GM18861 (cell line): Measurements from ENCODE around the gene ERC2.

Source experiments
- ATAC-seq: cut with Tn5 transposase; IDR thresholded peaks from one replicate; pipeline ENCODE4 v1.9.1; 2021; ENCODE audit not compliant: unreplicated experiment

ERC2 gene

DNA sequence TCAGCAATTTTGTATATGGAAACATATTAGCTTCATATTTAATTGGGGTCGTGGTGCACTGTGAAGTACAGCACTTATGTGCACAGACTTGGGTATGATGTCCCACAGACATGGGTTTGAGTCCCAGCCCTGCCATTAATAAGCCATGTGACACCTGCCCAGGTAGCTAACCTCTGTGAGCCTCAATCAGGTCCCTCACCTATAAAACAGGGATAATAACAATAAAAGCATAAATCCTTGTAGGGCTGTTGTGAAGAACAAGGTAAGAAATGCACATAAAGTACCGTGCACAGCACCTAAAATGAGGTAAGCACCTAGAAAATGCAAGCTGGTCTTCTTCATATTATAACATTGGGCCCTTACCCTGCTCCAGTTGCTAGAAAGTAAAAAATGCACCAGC, 807.6 kb downstream of the ERC2 start:
- ATAC-seq: no peak

DNA sequence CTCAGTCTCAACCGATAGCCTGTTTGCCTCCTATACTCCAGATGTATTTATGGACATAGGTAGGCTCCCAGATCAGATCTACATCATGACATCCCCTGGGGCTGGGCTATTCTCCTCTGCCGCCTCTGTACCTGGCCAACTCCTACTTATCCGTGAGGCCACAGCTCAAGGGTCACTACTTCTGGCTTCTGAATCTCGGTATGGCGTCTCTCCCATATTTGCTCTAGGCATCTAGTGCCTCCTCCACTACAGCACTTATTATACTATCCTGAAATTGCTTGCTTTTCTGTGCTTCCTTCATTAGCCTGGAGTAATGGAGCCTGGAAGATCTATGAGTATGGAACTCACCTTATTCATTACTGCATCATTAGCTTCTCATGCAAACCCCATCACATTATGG, 808.6 kb downstream of the ERC2 start:
- no peak for ATAC-seq

DNA sequence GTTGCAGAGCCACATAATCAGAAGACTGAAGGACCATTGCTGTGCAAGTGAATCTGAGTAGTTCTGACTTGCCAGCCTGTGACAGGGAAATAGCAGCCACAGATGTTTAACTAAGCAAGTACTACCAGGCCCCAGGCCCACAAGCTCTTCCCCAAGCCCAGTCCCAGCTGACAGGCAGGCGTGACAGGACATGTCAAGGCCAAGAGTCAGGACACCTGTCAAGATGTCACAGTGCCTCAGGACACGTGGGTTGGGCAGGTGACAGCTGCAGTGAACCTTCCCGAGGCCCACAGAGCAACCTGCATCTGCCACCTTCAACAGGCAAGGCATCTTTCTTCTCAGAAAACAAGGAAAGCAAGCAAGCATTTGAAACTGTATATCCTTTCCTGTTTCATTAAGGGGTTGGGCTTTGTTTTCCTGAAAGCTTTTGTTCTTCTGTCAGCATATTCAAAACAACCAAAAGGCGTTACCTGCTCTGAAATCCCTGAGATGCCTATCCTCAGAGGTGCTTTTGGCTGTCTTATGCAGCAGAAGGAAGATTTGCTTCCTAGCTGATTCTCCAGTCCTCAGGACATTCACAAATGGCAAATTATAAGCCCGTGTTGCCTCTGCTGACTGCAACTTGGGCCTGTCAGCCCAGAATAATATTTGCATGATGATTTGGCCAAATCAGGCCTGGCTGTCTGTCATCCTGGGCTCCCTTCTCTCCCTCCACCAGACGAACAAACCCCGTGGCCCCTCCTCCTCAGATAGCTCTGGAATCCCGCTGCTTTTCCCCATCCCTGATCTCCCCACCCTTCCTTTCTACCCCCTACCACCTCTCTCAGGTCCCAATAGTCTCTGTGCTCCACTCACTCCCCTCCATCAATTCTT, 809.3 kb downstream of the ERC2 start:
- no peak for ATAC-seq

DNA sequence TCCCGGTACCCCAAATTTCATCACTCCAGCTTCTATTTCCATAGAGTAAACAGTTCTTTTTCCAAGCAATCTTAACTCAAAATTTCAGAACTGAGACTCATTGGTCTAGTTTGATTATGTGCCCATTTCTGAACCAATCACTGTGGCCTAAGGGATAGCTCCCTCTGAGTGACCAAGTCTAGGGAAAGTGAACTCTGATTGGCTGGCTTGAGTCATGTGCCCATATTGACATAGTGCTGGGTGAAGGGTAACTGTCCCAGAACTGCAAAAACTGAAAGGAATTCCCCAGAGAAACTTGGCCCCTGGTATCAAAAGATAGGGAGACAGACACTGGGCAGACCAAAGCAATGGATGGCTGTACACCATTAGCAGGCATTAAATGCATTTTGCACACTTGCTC, 810.0 kb downstream of the ERC2 start:
- no peak for ATAC-seq

DNA sequence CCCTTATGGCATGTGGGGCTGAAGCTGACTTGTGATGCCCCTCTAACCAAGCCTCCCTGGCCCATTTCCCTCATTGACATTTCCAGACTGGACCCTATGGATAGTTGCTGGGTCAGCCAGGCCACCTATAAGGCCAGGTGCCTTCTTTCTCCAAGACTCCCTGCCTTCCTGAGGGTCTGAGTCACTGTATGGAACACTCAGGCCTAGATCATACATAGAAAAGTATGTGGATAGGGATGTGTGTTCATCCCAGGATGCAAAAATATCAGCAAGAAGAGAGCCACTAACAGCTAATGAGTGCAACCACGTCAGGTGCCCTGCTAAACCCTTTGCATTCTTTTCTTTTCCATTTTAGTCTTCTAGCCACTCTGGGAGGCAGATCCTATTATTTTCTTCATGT, 812.7 kb downstream of the ERC2 start:
- ATAC-seq: no peak

DNA sequence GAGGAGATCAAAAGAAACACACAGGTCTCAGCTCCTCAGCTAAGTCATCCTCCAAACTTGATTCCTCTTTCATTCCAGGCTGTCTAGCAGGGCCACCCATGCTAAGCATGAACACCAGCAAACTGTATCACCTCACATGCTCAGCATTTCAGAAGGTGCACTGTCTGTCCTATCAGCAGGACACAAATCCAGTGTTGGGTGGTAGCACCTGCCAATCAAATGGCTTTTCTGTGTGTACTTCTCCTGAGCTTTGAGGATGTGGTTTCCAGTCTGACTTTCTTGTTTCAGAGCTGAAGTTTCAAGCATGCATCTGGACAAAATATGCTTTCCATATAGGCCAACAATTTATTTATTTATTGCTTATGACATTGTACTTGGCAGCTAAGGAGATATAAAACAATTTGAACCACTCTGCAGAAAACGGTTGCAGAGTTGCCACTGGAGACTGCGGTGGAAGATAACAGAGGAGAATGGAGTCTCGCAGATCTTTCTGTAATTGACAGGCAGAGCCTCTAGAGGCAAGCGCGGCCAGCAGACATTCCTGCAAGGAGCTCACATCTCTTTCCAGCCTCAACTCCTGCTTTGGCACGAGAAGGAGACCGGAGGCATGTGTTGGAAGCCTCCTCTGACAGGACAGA, 814.0 kb downstream of the ERC2 start:
- peak; percentile 97 for ATAC-seq

DNA sequence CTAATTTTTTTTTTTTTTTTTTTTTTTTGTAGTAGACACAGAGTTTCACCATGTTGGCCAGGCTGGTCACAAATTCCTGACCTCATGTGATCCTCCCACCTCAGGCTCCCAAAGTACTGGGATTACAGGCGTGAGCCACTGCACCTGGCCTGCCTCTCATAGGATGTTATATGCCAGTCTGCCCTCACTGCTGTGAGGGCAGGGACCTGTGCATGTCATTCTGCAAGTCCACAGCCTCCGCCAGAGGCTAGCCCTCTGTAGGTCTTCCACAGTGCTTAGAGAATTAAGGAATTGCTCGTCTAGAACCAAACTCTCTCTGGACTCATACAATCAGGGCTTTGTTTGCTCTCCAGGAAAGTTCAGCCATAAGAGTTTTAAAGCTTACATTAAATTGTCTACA, 817.3 kb downstream of the ERC2 start:
- ATAC-seq: no peak

DNA sequence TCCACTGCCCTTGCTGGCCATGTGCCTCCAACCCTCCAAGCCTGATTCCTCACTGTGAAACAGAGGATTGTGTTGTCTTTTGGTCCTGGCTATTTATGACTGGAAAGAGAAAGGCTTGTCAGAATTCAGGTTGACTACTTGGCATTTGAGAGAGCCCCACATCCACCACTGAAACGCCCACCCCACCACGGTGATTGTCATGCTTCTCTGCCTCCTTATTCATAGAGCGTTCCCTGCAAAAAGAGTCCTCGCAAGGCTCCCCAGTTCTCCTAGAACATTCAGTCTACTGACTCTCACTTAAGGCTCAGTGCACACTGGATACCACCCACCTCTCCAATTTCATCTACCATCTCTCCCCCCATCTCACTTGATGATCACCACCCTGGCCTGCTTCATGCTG, 818.3 kb downstream of the ERC2 start:
- no peak for ATAC-seq

DNA sequence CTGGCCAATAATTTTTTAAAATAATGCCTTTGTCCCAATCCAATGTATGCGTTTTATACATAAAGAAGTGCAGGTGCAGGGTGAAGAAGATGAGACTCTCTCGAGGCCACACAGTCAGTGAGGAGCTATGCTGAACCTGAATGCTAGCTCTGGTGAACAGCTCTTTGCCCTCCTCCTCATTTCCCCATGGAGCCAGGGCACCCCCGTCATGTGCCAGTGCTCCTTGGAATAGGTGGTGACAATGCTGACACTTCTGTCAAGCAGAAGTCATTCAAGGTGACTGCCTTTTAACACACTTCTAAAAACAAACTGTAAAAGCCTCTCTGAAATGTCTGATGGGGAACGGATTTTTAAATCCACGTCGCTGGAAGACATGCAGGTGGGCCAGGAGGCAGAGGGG, 818.7 kb downstream of the ERC2 start:
- no peak for ATAC-seq

DNA sequence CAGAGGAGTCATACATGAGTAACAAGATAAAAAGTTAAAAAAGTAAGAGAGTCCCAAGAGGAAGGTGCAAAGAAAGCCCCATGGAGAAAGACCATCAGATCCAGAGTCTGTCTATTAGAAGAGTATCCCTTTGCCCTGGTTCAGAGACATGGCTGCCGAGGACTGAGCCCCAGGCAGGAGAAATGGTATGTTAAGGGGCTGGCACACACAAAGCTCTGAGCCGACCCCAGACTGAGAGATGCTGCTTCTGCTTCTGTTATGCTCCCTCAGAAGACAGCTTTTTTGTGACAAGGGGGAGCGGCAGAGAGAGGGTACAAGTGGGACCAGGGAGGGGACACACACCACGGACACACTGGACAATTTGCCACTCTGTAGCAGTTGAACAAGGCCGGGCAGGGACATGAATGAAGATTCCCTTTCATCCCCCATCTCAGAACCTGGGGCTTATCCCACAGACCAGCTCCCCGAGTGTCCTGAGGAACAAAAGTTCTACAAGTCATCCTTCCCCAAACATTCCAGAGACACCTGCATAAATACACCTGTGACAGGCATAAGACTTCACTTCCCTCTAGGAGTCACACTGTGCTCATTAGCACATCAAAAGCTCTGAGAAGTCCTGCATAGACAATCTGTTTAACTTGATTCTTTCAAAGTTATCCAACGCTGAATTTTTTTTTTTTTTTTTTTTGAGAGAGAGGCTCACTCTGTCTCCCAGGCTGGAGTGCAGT, 819.5 kb downstream of the ERC2 start:
- ATAC-seq: no peak

DNA sequence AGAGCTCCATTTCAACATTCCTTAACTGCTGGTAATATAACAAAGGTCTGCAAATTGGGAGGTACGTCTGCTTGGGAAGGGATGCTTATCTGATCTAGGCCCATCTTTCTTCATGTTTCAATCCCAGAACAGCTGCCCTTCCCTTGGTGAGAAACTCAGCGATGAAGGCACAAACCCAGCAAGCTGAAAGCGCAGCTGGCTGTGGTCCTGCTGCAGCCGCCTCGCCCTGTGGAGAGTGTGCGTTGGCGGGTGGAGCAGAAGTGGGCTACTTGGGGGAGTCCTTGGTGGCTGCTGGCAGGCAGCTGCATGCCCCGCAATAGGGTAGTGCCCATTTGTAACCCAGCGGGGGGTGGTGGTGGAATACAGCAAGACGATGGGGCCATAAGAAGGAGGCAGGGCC, 820.6 kb downstream of the ERC2 start:
- ATAC-seq: no peak

DNA sequence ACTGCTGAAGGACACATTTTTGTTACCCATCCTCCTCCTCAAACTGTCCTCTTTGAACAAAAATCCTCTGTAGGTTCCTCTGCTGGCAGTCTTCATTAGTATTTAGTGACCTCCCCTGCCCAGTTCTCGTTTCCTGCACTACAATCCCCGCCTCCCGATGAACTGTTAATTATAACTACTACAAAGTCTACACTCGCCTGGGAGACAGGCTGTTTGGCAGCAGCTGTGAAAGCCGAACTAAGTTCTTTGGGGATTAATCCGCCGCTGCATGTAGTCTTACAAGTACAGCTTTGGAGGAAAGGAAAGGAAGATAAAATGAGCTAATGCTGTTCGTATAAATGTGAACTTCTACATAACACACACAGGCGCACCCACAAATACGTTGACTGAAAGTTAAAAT, 821.2 kb downstream of the ERC2 start:
- ATAC-seq: no peak

DNA sequence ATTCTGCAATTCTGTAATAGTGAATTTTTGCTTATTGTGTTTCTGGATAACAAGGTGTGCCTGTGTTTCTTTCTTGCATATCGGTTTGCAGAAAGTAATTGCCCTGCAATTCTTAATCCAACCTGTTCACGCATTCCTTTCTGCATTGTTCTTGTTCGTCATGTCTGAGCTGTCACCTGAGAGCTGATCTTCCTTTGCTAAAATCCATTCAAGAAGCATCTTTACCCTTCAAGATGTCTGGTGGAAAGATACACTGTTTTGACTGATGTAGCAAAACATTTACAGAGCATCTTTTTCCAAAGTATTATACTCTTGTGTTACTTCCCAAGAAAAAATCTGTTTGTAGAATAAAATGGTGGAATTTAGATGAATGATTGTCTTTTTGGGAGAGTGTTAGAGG, 822.1 kb downstream of the ERC2 start:
- ATAC-seq: no peak

DNA sequence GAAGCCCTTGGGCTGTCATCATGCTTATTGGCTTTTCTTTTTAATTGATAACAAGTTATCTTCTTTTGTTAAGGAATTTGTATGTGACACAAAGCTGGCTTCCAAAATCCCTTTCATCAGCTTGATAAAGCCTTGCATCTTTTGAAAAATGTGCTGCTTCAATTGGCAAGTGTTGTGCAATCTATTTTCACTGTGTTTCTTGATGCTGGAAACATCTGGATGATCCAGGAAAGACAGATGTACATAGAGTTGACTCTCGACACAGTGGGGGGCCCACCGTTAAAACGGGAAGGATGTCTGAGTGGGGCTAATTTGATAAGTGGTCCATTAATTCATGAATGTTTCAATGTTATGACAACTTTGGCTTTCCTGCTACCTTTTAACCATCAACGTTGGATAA, 822.8 kb downstream of the ERC2 start:
- ATAC-seq: no peak

DNA sequence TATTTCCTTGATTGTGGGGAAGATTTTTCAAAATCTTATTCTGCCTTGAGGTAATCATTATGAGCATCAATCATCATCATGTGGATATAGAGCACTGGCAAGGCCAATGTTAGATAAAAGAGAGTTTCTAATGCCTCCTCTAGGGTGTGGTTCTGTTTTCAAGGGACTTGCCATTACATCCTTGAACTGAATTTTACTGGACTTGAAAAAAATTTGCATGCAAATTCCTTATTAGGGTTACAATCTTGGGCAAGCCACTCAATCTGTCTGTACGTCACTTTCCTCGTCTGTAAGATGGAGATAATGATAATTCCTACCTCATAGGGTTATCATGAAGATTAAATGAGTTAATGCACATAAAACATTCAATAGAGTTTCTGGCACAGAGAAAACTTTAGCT, 825.0 kb downstream of the ERC2 start:
- ATAC-seq: no peak

DNA sequence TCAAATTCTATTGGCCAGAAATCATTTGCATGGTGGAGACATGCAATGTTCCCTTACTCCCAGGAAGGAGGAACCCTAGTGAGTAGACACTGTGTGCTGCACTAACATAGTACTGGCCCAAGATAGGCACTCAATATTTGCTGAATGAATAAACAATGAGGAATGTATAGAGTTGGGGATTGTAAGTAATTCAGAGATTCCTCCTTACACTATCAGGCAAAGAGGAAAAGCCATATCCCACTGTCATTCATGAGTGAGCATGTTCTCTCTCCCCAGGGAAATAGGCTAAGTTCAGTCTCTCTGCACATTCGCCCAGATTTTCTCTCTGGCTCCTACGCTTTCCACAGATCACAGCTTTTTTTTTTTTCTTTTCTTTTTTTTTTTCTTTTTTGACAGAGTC, 826.3 kb downstream of the ERC2 start:
- no peak for ATAC-seq

DNA sequence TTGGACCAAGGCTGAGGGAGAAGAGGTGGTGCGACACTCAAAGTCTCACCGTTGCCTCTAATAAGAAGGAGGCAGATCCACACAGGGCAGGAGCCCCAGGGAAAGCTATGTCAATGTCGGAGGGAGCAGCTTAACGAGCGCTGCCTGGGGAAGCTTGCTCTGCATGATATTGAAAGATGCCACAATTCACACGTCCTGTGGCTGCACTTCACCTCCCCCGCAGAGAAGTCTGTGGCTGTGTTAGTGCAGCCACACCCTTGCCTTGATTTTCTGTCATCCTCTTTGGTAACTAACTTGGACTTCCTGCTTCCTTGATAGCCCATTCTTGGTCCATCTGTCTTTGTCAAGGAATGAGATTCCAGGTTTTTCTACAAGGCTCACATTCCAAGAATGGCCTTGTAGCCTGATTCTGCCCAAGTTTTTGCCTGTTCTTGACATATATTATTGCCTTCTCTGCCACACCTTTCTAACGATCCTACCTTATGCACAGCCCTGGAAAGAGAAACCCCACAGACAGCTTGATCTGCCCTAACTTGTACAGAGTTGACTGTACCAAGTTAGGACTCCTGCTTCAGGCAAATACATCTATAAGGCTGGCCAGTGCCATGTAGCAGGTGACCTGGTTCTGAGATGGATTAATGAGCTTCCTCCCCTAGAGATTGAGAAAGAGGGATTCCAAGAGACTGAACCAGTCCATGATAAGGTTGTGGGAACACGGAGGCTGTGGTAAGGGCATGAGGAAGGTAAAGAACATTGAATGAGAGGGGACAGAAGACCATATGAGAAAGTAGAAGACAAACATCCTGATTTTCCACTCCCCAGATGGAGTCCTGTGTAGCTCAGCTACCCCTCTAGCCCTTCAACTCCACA, 828.1 kb downstream of the ERC2 start:
- no peak for ATAC-seq

DNA sequence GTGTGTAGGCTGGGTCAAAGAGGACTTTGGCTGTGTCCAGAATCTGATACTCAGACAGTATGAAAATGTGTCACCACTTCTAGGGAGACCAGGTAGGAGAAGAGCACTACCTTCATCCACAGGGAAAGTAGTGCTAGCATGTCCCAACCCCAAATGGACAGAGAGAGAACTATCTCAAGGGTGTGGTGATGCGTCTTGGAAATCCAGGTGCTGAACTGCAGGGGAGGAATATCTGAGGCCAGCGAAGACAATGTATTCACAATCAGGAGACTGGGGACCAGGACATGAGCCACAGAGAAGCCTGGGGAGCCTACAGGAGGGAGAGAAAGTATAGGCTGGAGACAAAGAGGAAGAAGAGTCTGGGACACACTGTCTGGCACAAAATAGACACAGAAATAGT, 829.1 kb downstream of the ERC2 start:
- ATAC-seq: no peak

DNA sequence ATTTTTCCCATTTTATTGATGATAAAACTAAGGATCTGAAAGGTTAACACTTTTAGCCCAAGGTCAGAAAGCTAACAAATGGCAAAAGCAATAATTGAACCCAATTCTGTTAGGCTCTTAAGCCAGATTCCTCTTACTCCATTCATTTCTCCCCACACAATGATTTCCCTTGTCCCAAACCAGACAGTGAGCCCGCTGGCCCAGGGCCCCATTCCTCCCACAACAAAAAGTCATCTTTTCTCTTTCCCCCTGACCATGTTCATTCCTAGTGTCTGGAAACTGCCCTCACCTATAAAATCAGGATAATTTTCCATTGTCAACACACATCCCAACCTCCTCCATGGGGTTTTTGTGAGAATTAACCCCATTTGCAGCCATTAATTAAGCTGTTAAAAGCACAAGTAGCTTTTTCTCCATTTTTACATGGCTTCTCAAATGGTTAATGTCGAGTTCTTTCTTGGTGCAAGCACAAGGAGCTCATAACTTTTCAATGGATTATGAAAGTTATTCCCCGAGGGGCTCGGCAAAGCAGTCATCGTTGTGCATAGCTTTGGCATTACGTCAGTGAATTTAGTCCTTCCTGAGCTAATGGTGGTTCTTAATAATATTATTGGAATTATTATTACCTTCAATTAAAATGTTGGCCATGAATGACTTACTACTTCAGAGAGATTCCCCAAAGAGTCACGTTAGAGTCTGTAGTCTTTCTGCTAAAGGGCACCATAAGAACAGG, 830.2 kb downstream of the ERC2 start:
- ATAC-seq: no peak
